MCF 10A (cell line): ENCODE results near the gene NWD2. TPM values are rescaled to one million over a fixed set of nuclear protein-coding genes. Genes with fewer than 3 reads are reported as not detected.

ENCODE experiments used
- BruUV-seq: library from RNA; stranded (reverse); fragments of 400-500 nt; replicated peaks from 2 replicates; lab custom pipeline; 2021; lab: Mats Ljungman, UMichigan
- CTCF ChIA-PET: fragments of 300-600 bp; sonication (Branson Sonifier 250); formaldehyde crosslinking; extraction: SDS; loops from one replicate; lab custom pipeline; 2021; ENCODE audit warnings: antibody characterized with exemption, inconsistent platforms; lab: Yijun Ruan, JAX
- POLR2A ChIA-PET: fragments of 300-600, 350-650 bp; sonication (Branson Sonifier 250); formaldehyde crosslinking; extraction: SDS; loops from one replicate; lab custom pipeline; 2020; ENCODE audit warnings: antibody characterized with exemption, inconsistent platforms; lab: Yijun Ruan, JAX
- DNase-seq: peaks from one replicate; pipeline ENCODE4 v3.0.0-alpha.2; 2018; ENCODE audit not compliant: unreplicated experiment
- H3K27ac Mint-ChIP-seq: one replicate; pipeline ENCODE4 v1.8.0; 2022; ENCODE audit warnings: mild to moderate bottlenecking, low read depth, mixed read lengths; ENCODE audit not compliant: unreplicated experiment
- H3K27me3 Mint-ChIP-seq: one replicate; pipeline ENCODE4 v1.8.0; 2022; ENCODE audit warnings: mixed read lengths; ENCODE audit not compliant: insufficient read depth, unreplicated experiment
- H3K36me3 Mint-ChIP-seq: one replicate; pipeline ENCODE4 v1.8.0; 2022; ENCODE audit warnings: mild to moderate bottlenecking, moderate library complexity, mixed read lengths; ENCODE audit not compliant: insufficient read depth, unreplicated experiment
- H3K4me1 Mint-ChIP-seq: one replicate; pipeline ENCODE4 v1.8.0; 2022; ENCODE audit warnings: mixed read lengths; ENCODE audit not compliant: insufficient read depth, unreplicated experiment
- H3K4me3 Mint-ChIP-seq: one replicate; pipeline ENCODE4 v1.8.0; 2022; ENCODE audit warnings: mild to moderate bottlenecking, moderate library complexity, mixed read lengths; ENCODE audit not compliant: unreplicated experiment
- H3K9me3 Mint-ChIP-seq: one replicate; pipeline ENCODE4 v1.8.0; 2022; ENCODE audit warnings: mixed read lengths; ENCODE audit not compliant: unreplicated experiment
- CTCF ChIP-seq: fragments of 200-600 bp; IDR thresholded peaks from one replicate; pipeline ENCODE4 v1.8.0; 2022; ENCODE audit warnings: antibody characterized with exemption, mild to moderate bottlenecking; ENCODE audit not compliant: unreplicated experiment
- intact Hi-C: fragments of 100-400 bp; cut with micrococcal nuclease; formaldehyde crosslinking; loops from 2 replicates; pipeline ENCODE4 v1.14.1; 2022
- total RNA-seq: library from RNA; stranded (reverse); gene quantifications from 2 replicates; pipeline ENCODE4 v1.2.3, GENCODE V29; 2022

Gene NWD2
- total RNA-seq, 1 experiment from 2014 or later, result not detected

- CTCF ChIA-PET, result interaction anchor here (0.5 to 3.3 kb wide), 4 partner anchors 9 to 1051 kb away, joined by 3 to 19 read pairs (median 4); no protein-coding TSS in a partner anchor
- POLR2A ChIA-PET, result interaction anchor here (2.0 kb wide), 1 partner anchor 9 kb away, joined by 6 read pairs; no protein-coding TSS in a partner anchor
- no peak overlapping the region for H3K4me3 Mint-ChIP-seq
- intact Hi-C loops, result no loop called here
- no peak for DNase-seq
- no peaks in the 10 kb centered on the region for H3K36me3 Mint-ChIP-seq
- H3K27ac Mint-ChIP-seq, result no peak overlapping the region
- H3K9me3 Mint-ChIP-seq, result no peaks in the 10 kb centered on the region
- TF ChIP-seq CTCF, result no peak
- no peaks in the 10 kb centered on the region for H3K4me1 Mint-ChIP-seq
- no TSS peak for BruUV-seq
- no peaks in the 10 kb centered on the region for H3K27me3 Mint-ChIP-seq
Measured at GRCh38 chr4:37425857-37426256, 181.3 kb downstream of the NWD2 start.

- no peaks in the 10 kb centered on the region for H3K4me1 Mint-ChIP-seq
- DNase-seq, result no peak
- TF ChIP-seq CTCF, result no peak
- ChIA-PET POLR2A (interaction anchor here (0.5 kb wide), 1 partner anchor 27 kb away, joined by 3 read pairs; no protein-coding TSS in a partner anchor), CTCF (interaction anchor here (1.1 kb wide), 1 partner anchor 23 kb away, joined by 4 read pairs; no protein-coding TSS in a partner anchor)
- no peak overlapping the region for H3K4me3 Mint-ChIP-seq
- H3K27me3 Mint-ChIP-seq, result no peaks in the 10 kb centered on the region
- intact Hi-C loops, result no loop called here
- H3K27ac Mint-ChIP-seq, result no peak overlapping the region
- BruUV-seq, result no TSS peak
- no peaks in the 10 kb centered on the region for H3K36me3 Mint-ChIP-seq
- H3K9me3 Mint-ChIP-seq, result no peaks in the 10 kb centered on the region
Measured at GRCh38 chr4:37427193-37427592, 182.7 kb downstream of the NWD2 start.

GRCh38 chr4:37429906-37430305 lies 185.4 kb downstream of the NWD2 start:
- Mint-ChIP-seq H3K9me3 (no peaks in the 10 kb centered on the region), H3K4me1 (no peaks in the 10 kb centered on the region), H3K36me3 (no peaks in the 10 kb centered on the region), H3K4me3 (no peak overlapping the region), H3K27ac (no peak overlapping the region), H3K27me3 (no peaks in the 10 kb centered on the region)
- no peak for DNase-seq
- no peak for TF ChIP-seq CTCF
- intact Hi-C loops, result no loop called here
- ChIA-PET POLR2A (no interaction called here), CTCF (interaction anchor here (0.6 kb wide), 1 partner anchor 902 kb away, joined by 3 read pairs; no protein-coding TSS in a partner anchor)
- BruUV-seq, result no TSS peak

GRCh38 chr4:37430718-37431416 lies 186.3 kb downstream of the NWD2 start:
- Mint-ChIP-seq H3K4me1 (no peaks in the 10 kb centered on the region), H3K36me3 (no peaks in the 10 kb centered on the region), H3K27ac (no peak overlapping the region), H3K27me3 (no peaks in the 10 kb centered on the region), H3K4me3 (no peak overlapping the region), H3K9me3 (no peaks in the 10 kb centered on the region)
- POLR2A ChIA-PET, result no interaction called here
- no TSS peak for BruUV-seq
- TF ChIP-seq CTCF, result no peak
- no peak for DNase-seq
- intact Hi-C loops, result no loop called here
- CTCF ChIA-PET, result interaction anchor here (0.6 to 0.7 kb wide), 2 partner anchors 9 to 136 kb away, joined by 3 read pairs; no protein-coding TSS in a partner anchor
